H9 (cell line): ENCODE results near the gene ANAPC4. TPM values are rescaled to one million over a fixed set of nuclear protein-coding genes. Genes with fewer than 3 reads are reported as not detected.

Experiments
- DNase-seq: peaks from one replicate; pipeline ENCODE4 v3.0.0-alpha.2; 2017
- H2AFZ ChIP-seq: one replicate; pipeline ENCODE4 v1.6.1; 2013; ENCODE audit warnings: mild to moderate bottlenecking, low read length, control low read depth, moderate library complexity
- H2AK5ac ChIP-seq: 2 replicates; pipeline ENCODE4 v1.6.1; 2013; ENCODE audit warnings: low read length, control low read depth, mixed read lengths; ENCODE audit not compliant: insufficient read length
- H2BK120ac ChIP-seq: one replicate; pipeline ENCODE4 v1.6.1; 2013; ENCODE audit warnings: low read depth, mild to moderate bottlenecking, low read length, control low read depth, inconsistent platforms; ENCODE audit not compliant: poor library complexity, severe bottlenecking
- H2BK12ac ChIP-seq: 2 replicates; pipeline ENCODE4 v1.6.1; 2013; ENCODE audit warnings: low read length, control low read depth, mixed read lengths, low read depth; ENCODE audit not compliant: insufficient read length
- H2BK15ac ChIP-seq: 2 replicates; pipeline ENCODE4 v1.6.1; 2013; ENCODE audit warnings: low read depth, low read length, control low read depth
- H2BK20ac ChIP-seq: one replicate; pipeline ENCODE4 v1.6.1; 2013; ENCODE audit warnings: low read depth, mild to moderate bottlenecking, low read length, control low read depth, inconsistent platforms; ENCODE audit not compliant: poor library complexity, severe bottlenecking
- H2BK5ac ChIP-seq: 2 replicates; pipeline ENCODE4 v1.6.1; 2013; ENCODE audit warnings: low read length, control low read depth, mixed read lengths; ENCODE audit not compliant: insufficient read length
- H3K14ac ChIP-seq: 2 replicates; pipeline ENCODE4 v1.6.1; 2013; ENCODE audit warnings: low read length, control low read depth; ENCODE audit not compliant: insufficient read depth
- H3K18ac ChIP-seq: 2 replicates; pipeline ENCODE4 v1.6.1; 2013; ENCODE audit warnings: low read depth, mild to moderate bottlenecking, mixed read lengths, low read length, control low read depth; ENCODE audit not compliant: insufficient read length
- H3K23ac ChIP-seq: 2 replicates; pipeline ENCODE4 v1.6.1; 2013; ENCODE audit warnings: low read length, control low read depth, mixed read lengths, low read depth; ENCODE audit not compliant: insufficient read length
- H3K23me2 ChIP-seq: 2 replicates; pipeline ENCODE4 v1.6.1; 2013; ENCODE audit warnings: low read depth, mild to moderate bottlenecking, mixed read lengths, low read length, control low read depth; ENCODE audit not compliant: insufficient read length, poor library complexity, severe bottlenecking
- H3K27ac ChIP-seq: 2 replicates; pipeline ENCODE4 v1.5.1; 2013; ENCODE audit warnings: low read length, control low read depth, mixed read lengths, low read depth; ENCODE audit not compliant: insufficient read length
- H3K27me3 ChIP-seq: 2 replicates; pipeline ENCODE4 v1.6.1; 2013; ENCODE audit warnings: low read length, control low read depth, inconsistent platforms; ENCODE audit not compliant: insufficient read depth
- H3K4ac ChIP-seq: 2 replicates; pipeline ENCODE4 v1.6.1; 2013; ENCODE audit warnings: low read depth, mild to moderate bottlenecking, control low read depth, inconsistent platforms, low read length, moderate library complexity
- H3K4me1 ChIP-seq: 2 replicates; pipeline ENCODE4 v1.6.1; 2013; ENCODE audit warnings: low read length, control low read depth, inconsistent platforms; ENCODE audit not compliant: insufficient read depth
- H3K4me2 ChIP-seq: 2 replicates; pipeline ENCODE4 v1.6.1; 2013; ENCODE audit warnings: low read length, control low read depth, mixed read lengths; ENCODE audit not compliant: insufficient read length, insufficient read depth
- H3K56ac ChIP-seq: 2 replicates; pipeline ENCODE4 v1.6.1; 2013; ENCODE audit warnings: low read depth, mild to moderate bottlenecking, mixed read lengths, low read length, control low read depth; ENCODE audit not compliant: insufficient read length
- H3K79me1 ChIP-seq: 2 replicates; pipeline ENCODE4 v1.6.1; 2013; ENCODE audit warnings: low read depth, mild to moderate bottlenecking, moderate library complexity, low read length, control low read depth, inconsistent platforms; ENCODE audit not compliant: insufficient read depth, poor library complexity, severe bottlenecking
- H3K79me2 ChIP-seq: 2 replicates; pipeline ENCODE4 v1.6.1; 2013; ENCODE audit warnings: low read length, control low read depth, inconsistent platforms; ENCODE audit not compliant: insufficient read depth
- H3K9ac ChIP-seq: 2 replicates; pipeline ENCODE4 v1.6.1; 2013; ENCODE audit warnings: low read length, control low read depth, mixed read lengths; ENCODE audit not compliant: insufficient read length; ENCODE audit errors: extremely low read depth
- H3K9me3 ChIP-seq: one replicate; pipeline ENCODE4 v1.6.1; 2013; ENCODE audit warnings: low read depth, low read length, inconsistent platforms; ENCODE audit not compliant: control insufficient read depth
- H3T11ph ChIP-seq: one replicate; pipeline ENCODE4 v1.6.1; 2013; ENCODE audit warnings: mild to moderate bottlenecking, low read length, control low read depth, inconsistent platforms
- H4K20me1 ChIP-seq: one replicate; pipeline ENCODE4 v1.6.1; 2013; ENCODE audit not compliant: control insufficient read depth, insufficient read length, insufficient read depth
- H4K5ac ChIP-seq: 2 replicates; pipeline ENCODE4 v1.6.1; 2013; ENCODE audit warnings: low read depth, mild to moderate bottlenecking, mixed read lengths, low read length, control low read depth; ENCODE audit not compliant: insufficient read length
- H4K8ac ChIP-seq: replicated peaks from 2 replicates; pipeline ENCODE4 v1.6.1; 2013; ENCODE audit warnings: low read length, control low read depth, mixed read lengths, low read depth; ENCODE audit not compliant: insufficient read length
- H4K91ac ChIP-seq: 2 replicates; pipeline ENCODE4 v1.6.1; 2013; ENCODE audit warnings: low read depth, mild to moderate bottlenecking, moderate library complexity, mixed read lengths, low read length, control low read depth; ENCODE audit not compliant: insufficient read length
- H3K27ac Mint-ChIP-seq, 3 experiments: 2 replicates in 2 of 3; 3 replicates in 1 of 3; pipeline ENCODE4 v1.8.0; 2020 to 2021; ENCODE audit warnings: mixed read lengths in 3 of 3, mild to moderate bottlenecking in 1 of 3, moderate library complexity in 1 of 3
- H3K27me3 Mint-ChIP-seq: 2 replicates; pipeline ENCODE4 v1.8.0; 2021; ENCODE audit warnings: low read depth, mild to moderate bottlenecking, moderate library complexity, mixed read lengths
- H3K36me3 Mint-ChIP-seq, 3 experiments: 2 replicates in 2 of 3; 3 replicates in 1 of 3; pipeline ENCODE4 v1.8.0; 2020 to 2021; ENCODE audit warnings: low read depth in 3 of 3, mixed read lengths in 3 of 3; ENCODE audit not compliant: insufficient read depth in 1 of 3
- H3K4me1 Mint-ChIP-seq, 2 experiments: 2 replicates each; pipeline ENCODE4 v1.8.0; 2020; ENCODE audit warnings: mixed read lengths in 2 of 2
- H3K4me3 Mint-ChIP-seq, 2 experiments: 2 replicates in 1 of 2; 3 replicates in 1 of 2; pipeline ENCODE4 v1.8.0; 2020 to 2021; ENCODE audit warnings: mild to moderate bottlenecking in 2 of 2, mixed read lengths in 2 of 2, moderate library complexity in 1 of 2
- H3K9me3 Mint-ChIP-seq, 2 experiments: 2 replicates in 1 of 2; 3 replicates in 1 of 2; pipeline ENCODE4 v1.8.0; 2020; ENCODE audit warnings: mild to moderate bottlenecking in 2 of 2, mixed read lengths in 2 of 2, moderate library complexity in 1 of 2
- CTCF ChIP-seq: fragments of 200-600 bp; sonication (generic); conservative IDR thresholded peaks from 3 replicates; pipeline ENCODE4 v1.8.0; 2021; ENCODE audit warnings: antibody characterized with exemption, mild to moderate bottlenecking
- WGBS: extraction: QIAGEN DNeasy Blood & Tissue Kit; methylation state at CpG from one replicate; pipeline ENCODE4 v1.1.7; 2013; ENCODE audit warnings: missing lambda C conversion rate, low lambda C conversion rate, mixed read lengths; ENCODE audit not compliant: insufficient read length; ENCODE audit errors: extremely low coverage; 5-methylcytosine and 5-hydroxymethylcytosine counted together
- total RNA-seq: library from RNA; stranded (reverse); gene quantifications from 2 replicates; pipeline ENCODE4 v1.2.1, GENCODE V29; 2021

The ANAPC4 gene
- total RNA-seq, 1 experiment from 2014 or later, result 42.5 TPM

DNA sequence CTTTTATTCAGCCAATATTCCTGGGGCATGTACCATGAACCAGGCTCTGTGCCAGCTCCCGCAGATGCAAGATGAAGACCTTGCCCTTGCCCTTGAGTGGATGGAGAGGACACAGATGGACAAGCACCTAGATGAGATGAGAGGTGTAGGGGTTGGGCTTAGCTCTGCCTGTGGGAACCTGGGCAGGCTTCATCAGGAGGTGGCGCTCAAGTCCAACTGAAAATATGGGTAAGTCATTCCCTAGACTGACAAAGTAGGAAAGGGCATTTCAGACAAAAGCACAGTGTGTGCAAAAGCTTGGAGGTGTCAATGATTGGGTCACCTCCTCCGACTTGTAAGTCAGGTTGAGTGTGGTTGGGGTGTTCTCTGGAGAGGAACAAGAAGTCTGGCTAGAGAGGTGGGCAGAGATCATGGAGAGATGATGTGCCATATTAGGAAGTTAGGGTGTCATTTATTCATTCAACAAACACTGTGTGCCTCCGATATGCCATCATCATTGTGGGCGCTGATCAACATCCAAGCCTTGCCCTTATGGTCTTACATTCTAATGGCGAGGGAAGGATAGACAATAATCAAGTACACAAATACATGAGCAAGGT lies 64.6 kb downstream of the ANAPC4 start:
- no peaks in the 10 kb centered on the region for H3K79me2 ChIP-seq
- 0 out of 2 replicates have a peak, but pooled peaks cover 2% of the 10 kb centered on the region for H3K27me3 Mint-ChIP-seq
- H3T11ph ChIP-seq, result no peak overlapping the region
- no peaks in the 10 kb centered on the region for H3K79me1 ChIP-seq
- H3K14ac ChIP-seq, result no peak overlapping the region
- H2BK12ac ChIP-seq, result no peak overlapping the region
- no CpG with 5 or more reads among the region's 6 CpGs for WGBS
- peaks cover 15 to 27% of the 10 kb centered on the region in 2 experiments for H3K4me1 Mint-ChIP-seq
- no peak overlapping the region for H3K56ac ChIP-seq
- H2AFZ ChIP-seq, result no peak overlapping the region
- H2BK15ac ChIP-seq, result no peak overlapping the region
- no peak overlapping the region for H2BK20ac ChIP-seq
- H3K4me1 ChIP-seq, result no peaks in the 10 kb centered on the region; the same call in 1 of the 2 replicates
- no peak overlapping the region for H3K4me3 Mint-ChIP-seq
- no peak overlapping the region for H2BK5ac ChIP-seq
- no peak overlapping the region for H2AK5ac ChIP-seq
- H4K91ac ChIP-seq, result no peak overlapping the region
- H2BK120ac ChIP-seq, result no peak overlapping the region
- no peak overlapping the region for H3K23ac ChIP-seq
- no peaks in the 10 kb centered on the region; a peak in 1 of 5 replicates for H3K9me3 Mint-ChIP-seq
- H3K27me3 ChIP-seq, result no peaks in the 10 kb centered on the region
- H3K36me3 Mint-ChIP-seq, result no peaks in the 10 kb centered on the region; a peak in 1 of 7 replicates
- no peaks in the 10 kb centered on the region for H3K9me3 ChIP-seq
- no peak overlapping the region for H3K4ac ChIP-seq
- H4K8ac ChIP-seq, result no peak overlapping the region
- peak; percentile 90 for TF ChIP-seq CTCF
- no peaks in the 10 kb centered on the region for H3K23me2 ChIP-seq
- no peak overlapping the region for H3K4me2 ChIP-seq
- no peak overlapping the region for H3K27ac ChIP-seq
- no peaks in the 10 kb centered on the region for H4K20me1 ChIP-seq
- H3K27ac Mint-ChIP-seq, result peak overlapping the region in 1 of 3 experiments; percentile 50; a peak in 1 of 7 replicates
- no peak overlapping the region for H3K9ac ChIP-seq
- peak; percentile 71 for DNase-seq
- H4K5ac ChIP-seq, result no peak overlapping the region
- H3K18ac ChIP-seq, result no peak overlapping the region
